ENCODE data around the gene PTPRT.

The PTPRT gene

GRCh38 chr20:42524058-42524457 is 665.6 kb downstream of the PTPRT start:
- Histone ChIP-seq H3K9me3 (ENCODE audit: insufficient read depth, low read length) (no peaks in the 10 kb centered on the region), H3F3A (ENCODE audit: insufficient read depth) (no peaks in the 10 kb centered on the region), H3K36me3 (ENCODE audit: low read length) (no peaks in the 10 kb centered on the region), H3K27me3 (ENCODE audit: low read length) (no peaks in the 10 kb centered on the region), H3K9me2 (replicated peaks; ENCODE audit: insufficient read depth, low read length) (no peaks in the 10 kb centered on the region), H3K4me3 (ENCODE audit: insufficient read depth, low read length, poor library complexity, severe bottlenecking) (no peak overlapping the region), H2AFZ (ENCODE audit: low read depth, low read length, severe bottlenecking) (no peak overlapping the region), H3K9ac (ENCODE audit: low read length) (no peak overlapping the region), H3K27ac (ENCODE audit: low read depth, low read length) (no peak overlapping the region), H3K4me2 (ENCODE audit: low read depth, low read length, poor library complexity, severe bottlenecking) (no peak overlapping the region), H4K20me1 (ENCODE audit: low read depth, low read length) (no peaks in the 10 kb centered on the region), H3K79me2 (ENCODE audit: insufficient read depth, low read length) (no peaks in the 10 kb centered on the region)
- TF ChIP-seq, protein P1, sequence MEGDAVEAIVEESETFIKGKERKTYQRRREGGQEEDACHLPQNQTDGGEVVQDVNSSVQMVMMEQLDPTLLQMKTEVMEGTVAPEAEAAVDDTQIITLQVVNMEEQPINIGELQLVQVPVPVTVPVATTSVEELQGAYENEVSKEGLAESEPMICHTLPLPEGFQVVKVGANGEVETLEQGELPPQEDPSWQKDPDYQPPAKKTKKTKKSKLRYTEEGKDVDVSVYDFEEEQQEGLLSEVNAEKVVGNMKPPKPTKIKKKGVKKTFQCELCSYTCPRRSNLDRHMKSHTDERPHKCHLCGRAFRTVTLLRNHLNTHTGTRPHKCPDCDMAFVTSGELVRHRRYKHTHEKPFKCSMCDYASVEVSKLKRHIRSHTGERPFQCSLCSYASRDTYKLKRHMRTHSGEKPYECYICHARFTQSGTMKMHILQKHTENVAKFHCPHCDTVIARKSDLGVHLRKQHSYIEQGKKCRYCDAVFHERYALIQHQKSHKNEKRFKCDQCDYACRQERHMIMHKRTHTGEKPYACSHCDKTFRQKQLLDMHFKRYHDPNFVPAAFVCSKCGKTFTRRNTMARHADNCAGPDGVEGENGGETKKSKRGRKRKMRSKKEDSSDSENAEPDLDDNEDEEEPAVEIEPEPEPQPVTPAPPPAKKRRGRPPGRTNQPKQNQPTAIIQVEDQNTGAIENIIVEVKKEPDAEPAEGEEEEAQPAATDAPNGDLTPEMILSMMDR (IDR thresholded peaks at IDR 0.05; ENCODE audit: insufficient read depth, low read length, poor library complexity, severe bottlenecking), result no peak
- TF ChIP-seq EZH2phosphoT487 (conservative IDR thresholded peaks at IDR 0.05; ENCODE audit: low read length), result no peak

GRCh38 chr20:42516692-42517091 is 673.0 kb downstream of the PTPRT start:
- TF ChIP-seq, protein P1 (IDR thresholded peaks at IDR 0.05; ENCODE audit: insufficient read depth, low read length, poor library complexity, severe bottlenecking), result no peak
- TF ChIP-seq EZH2phosphoT487 (conservative IDR thresholded peaks at IDR 0.05; ENCODE audit: low read length), result no peak
- no peaks in the 10 kb centered on the region for H3K79me2 ChIP-seq (ENCODE audit: insufficient read depth, low read length)
- H3K27ac ChIP-seq (ENCODE audit: low read depth, low read length), result no peak overlapping the region

DNA sequence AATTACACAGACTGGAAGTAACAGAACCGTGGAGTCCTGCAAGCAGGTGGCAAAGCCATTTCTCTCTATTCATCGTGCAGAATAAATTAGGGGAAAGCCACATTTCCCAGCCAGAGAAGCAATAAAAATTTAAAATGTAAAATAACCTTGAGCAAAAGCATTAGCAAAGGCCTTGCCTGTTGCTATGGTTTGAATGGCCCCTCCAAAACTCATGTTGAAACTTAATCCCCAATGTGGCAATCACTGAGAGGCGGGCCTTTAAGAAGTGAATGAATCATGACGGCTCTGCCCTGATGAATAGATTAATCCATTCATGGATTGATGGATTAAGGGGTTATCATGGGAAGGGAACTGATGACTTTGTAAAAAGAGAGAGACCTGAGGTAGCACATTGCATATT is 679.0 kb downstream of the PTPRT start:
- Histone ChIP-seq H3K9me3 (ENCODE audit: insufficient read depth, low read length) (no peaks in the 10 kb centered on the region), H3K4me2 (ENCODE audit: low read depth, low read length, poor library complexity, severe bottlenecking) (no peak overlapping the region), H3K9ac (ENCODE audit: low read length) (no peak overlapping the region), H3K27me3 (ENCODE audit: low read length) (no peaks in the 10 kb centered on the region), H3F3A (ENCODE audit: insufficient read depth) (no peaks in the 10 kb centered on the region), H3K79me2 (ENCODE audit: insufficient read depth, low read length) (no peaks in the 10 kb centered on the region), H3K4me3 (ENCODE audit: insufficient read depth, low read length, poor library complexity, severe bottlenecking) (no peak overlapping the region), H3K36me3 (ENCODE audit: low read length) (no peaks in the 10 kb centered on the region), H4K20me1 (ENCODE audit: low read depth, low read length) (no peaks in the 10 kb centered on the region), H2AFZ (ENCODE audit: low read depth, low read length, severe bottlenecking) (no peak overlapping the region), H3K9me2 (replicated peaks; ENCODE audit: insufficient read depth, low read length) (no peaks in the 10 kb centered on the region), H3K27ac (ENCODE audit: low read depth, low read length) (no peak overlapping the region)
- TF ChIP-seq, protein P1 (IDR thresholded peaks at IDR 0.05; ENCODE audit: insufficient read depth, low read length, poor library complexity, severe bottlenecking), result no peak

More at GRCh38 chr20:42516692-42517091, 673.0 kb downstream of the PTPRT start:
- Histone ChIP-seq H3K27me3 (ENCODE audit: low read length) (no peaks in the 10 kb centered on the region), H2AFZ (ENCODE audit: low read depth, low read length, severe bottlenecking) (no peak overlapping the region), H3K9ac (ENCODE audit: low read length) (no peak overlapping the region), H3F3A (ENCODE audit: insufficient read depth) (no peaks in the 10 kb centered on the region), H3K4me2 (ENCODE audit: low read depth, low read length, poor library complexity, severe bottlenecking) (no peak overlapping the region), H3K9me2 (replicated peaks; ENCODE audit: insufficient read depth, low read length) (no peaks in the 10 kb centered on the region), H4K20me1 (ENCODE audit: low read depth, low read length) (no peaks in the 10 kb centered on the region), H3K9me3 (ENCODE audit: insufficient read depth, low read length) (no peaks in the 10 kb centered on the region), H3K36me3 (ENCODE audit: low read length) (no peaks in the 10 kb centered on the region), H3K4me3 (ENCODE audit: insufficient read depth, low read length, poor library complexity, severe bottlenecking) (no peak overlapping the region)

Data from SU-DHL-6 (cell line).